GM23248 (cell line): ENCODE data around the gene DENND11. TPM values are rescaled to one million over a fixed set of nuclear protein-coding genes. Genes with fewer than 3 reads are reported as not detected.

Experiments used
- DNase-seq: peaks from one replicate; pipeline ENCODE4 v3.0.0-alpha.2; 2015
- H2AFZ ChIP-seq: fragments of 200-600 bp; sonication (generic); 2 replicates; pipeline ENCODE4 v1.6.1; 2016; ENCODE audit warnings: antibody characterized with exemption
- H3F3A ChIP-seq: fragments of 200-600 bp; sonication (generic); 2 replicates; pipeline ENCODE4 v1.6.1; 2016; ENCODE audit warnings: mild to moderate bottlenecking, antibody characterized with exemption, mixed run types; ENCODE audit not compliant: insufficient read depth
- H3K27ac ChIP-seq: fragments of 200-600 bp; sonication (generic); 2 replicates; pipeline ENCODE4 v1.5.1; 2016; ENCODE audit warnings: mild to moderate bottlenecking
- H3K27me3 ChIP-seq: fragments of 200-600 bp; sonication (generic); replicated peaks from 2 replicates; pipeline ENCODE4 v1.6.1; 2016; ENCODE audit warnings: mild to moderate bottlenecking; ENCODE audit not compliant: insufficient read depth
- H3K36me3 ChIP-seq: fragments of 200-600 bp; sonication (generic); 2 replicates; pipeline ENCODE4 v1.6.1; 2016; ENCODE audit warnings: low read depth, mild to moderate bottlenecking
- H3K4me1 ChIP-seq: fragments of 200-600 bp; sonication (generic); 2 replicates; pipeline ENCODE4 v1.6.1; 2016; ENCODE audit warnings: mild to moderate bottlenecking; ENCODE audit not compliant: insufficient read depth
- H3K4me2 ChIP-seq: fragments of 200-600 bp; sonication (generic); one replicate; pipeline ENCODE4 v1.6.1; 2016; ENCODE audit warnings: mild to moderate bottlenecking; ENCODE audit not compliant: unreplicated experiment
- H3K4me3 ChIP-seq: fragments of 200-600 bp; sonication (generic); 2 replicates; pipeline ENCODE4 v1.5.1; 2016; ENCODE audit warnings: mild to moderate bottlenecking
- H3K79me2 ChIP-seq: fragments of 200-600 bp; sonication (generic); 2 replicates; pipeline ENCODE4 v1.6.1; 2016; ENCODE audit warnings: mild to moderate bottlenecking; ENCODE audit not compliant: insufficient read depth
- H3K9ac ChIP-seq: fragments of 200-600 bp; sonication (generic); 2 replicates; pipeline ENCODE4 v1.6.1; 2016; ENCODE audit warnings: mild to moderate bottlenecking
- H3K9me2 ChIP-seq: fragments of 200-600 bp; sonication (generic); 2 replicates; pipeline ENCODE4 v1.6.1; 2016; ENCODE audit warnings: mixed run types, mild to moderate bottlenecking, moderate library complexity; ENCODE audit not compliant: insufficient read depth
- H3K9me3 ChIP-seq: fragments of 200-600 bp; sonication (generic); one replicate; pipeline ENCODE4 v1.6.1; 2017; ENCODE audit warnings: low read depth
- H4K20me1 ChIP-seq: fragments of 200-600 bp; sonication (generic); 2 replicates; pipeline ENCODE4 v1.6.0; 2016; ENCODE audit not compliant: insufficient read depth
- EZH2 ChIP-seq: fragments of 200-600 bp; sonication (generic); IDR thresholded peaks from 2 replicates; pipeline ENCODE4 v1.6.1; 2018; ENCODE audit warnings: antibody characterized with exemption, mild to moderate bottlenecking; ENCODE audit not compliant: insufficient read depth, poor library complexity, severe bottlenecking
- EZH2phosphoT487 ChIP-seq: fragments of 200-600 bp; sonication (generic); IDR thresholded peaks from 2 replicates; pipeline ENCODE4 v1.6.1; 2018; ENCODE audit warnings: antibody characterized with exemption, moderate library complexity, mild to moderate bottlenecking, low read depth; ENCODE audit not compliant: insufficient read depth
- WGBS, 2 experiments: methylation state at CpG; one replicate each; pipeline ENCODE4 v1.1.6; 2015 to 2017; ENCODE audit warnings: low lambda C conversion rate in 2 of 2, low coverage in 1 of 2; ENCODE audit errors: missing lambda C conversion rate in 2 of 2; 5-methylcytosine and 5-hydroxymethylcytosine counted together
- in situ Hi-C: fragments of 300-500 bp; cut with MboI; formaldehyde crosslinking; loops from 2 replicates; pipeline ENCODE4 v1.15.0; 2020
- polyA plus RNA-seq: library from polyadenylated mRNA; unstranded; fragments of >200 nt; fragmentation: Nextera tagmentation; extraction: Ambion mirVana; gene quantifications from 2 replicates; pipeline ENCODE4 v1.2.1, GENCODE V29; 2016
- total RNA-seq: library from RNA; depleted of rRNA; stranded (reverse); fragments of >200 nt; shearing (Covaris generic); gene quantifications from 2 replicates; pipeline ENCODE4 v1.2.3, GENCODE V29; 2014

DENND11 gene
- total and polyA plus RNA-seq, 2 experiments from 2014 or later: 0.43 to 3.0 TPM

GRCh38 chr7:141686074-141686473 lies 15.9 kb downstream of the DENND11 start:
- no peak for DNase-seq
- Histone ChIP-seq H3K9ac (no peak overlapping the region), H3K79me2 (no peaks in the 10 kb centered on the region), H3K4me1 (no peaks in the 10 kb centered on the region), H4K20me1 (no peaks in the 10 kb centered on the region), H3F3A (no peaks in the 10 kb centered on the region), H3K27ac (no peak overlapping the region), H3K9me2 (no peaks in the 10 kb centered on the region), H3K27me3 (no peaks in the 10 kb centered on the region), H3K4me2 (no peak overlapping the region), H2AFZ (no peak overlapping the region), H3K36me3 (no peaks in the 10 kb centered on the region), H3K4me3 (no peak overlapping the region), H3K9me3 (no peaks in the 10 kb centered on the region)
- in situ Hi-C loops: no loop called here
- 73 to 76% methylated on average over 3 of the region's 3 CpGs for WGBS, 2 experiments
- no peak for TF ChIP-seq EZH2
- TF ChIP-seq EZH2phosphoT487: no peak

- no peak for TF ChIP-seq EZH2
- no peak for TF ChIP-seq EZH2phosphoT487
- H2AFZ ChIP-seq: no peak overlapping the region
- no peaks in the 10 kb centered on the region for H3F3A ChIP-seq
- 77 to 83% methylated on average over 27 of the region's 27 CpGs for WGBS, 2 experiments
- no peaks in the 10 kb centered on the region for H3K36me3 ChIP-seq
- no peaks in the 10 kb centered on the region for H3K79me2 ChIP-seq
- H3K9ac ChIP-seq: no peak overlapping the region
- no peak overlapping the region for H3K4me2 ChIP-seq
- H4K20me1 ChIP-seq: no peaks in the 10 kb centered on the region
- no peak overlapping the region for H3K27ac ChIP-seq
- no peaks in the 10 kb centered on the region for H3K4me1 ChIP-seq
- no peak overlapping the region for H3K4me3 ChIP-seq
- in situ Hi-C loops: no loop called here
- H3K9me3 ChIP-seq: no peaks in the 10 kb centered on the region
- no peaks in the 10 kb centered on the region for H3K27me3 ChIP-seq
- no peaks in the 10 kb centered on the region for H3K9me2 ChIP-seq
- no peak for DNase-seq
Measured at GRCh38 chr7:141685285-141686023, 16.5 kb downstream of the DENND11 start.

GRCh38 chr7:141679014-141679413 lies 23.0 kb downstream of the DENND11 start:
- Histone ChIP-seq H3K4me3 (no peak overlapping the region), H3K9me2 (no peaks in the 10 kb centered on the region), H3K27me3 (no peaks in the 10 kb centered on the region), H3F3A (no peaks in the 10 kb centered on the region), H3K4me2 (no peak overlapping the region), H3K9me3 (no peaks in the 10 kb centered on the region), H4K20me1 (no peaks in the 10 kb centered on the region), H3K79me2 (no peaks in the 10 kb centered on the region), H3K36me3 (no peaks in the 10 kb centered on the region), H3K9ac (no peak overlapping the region), H3K27ac (no peak overlapping the region), H2AFZ (no peak overlapping the region), H3K4me1 (no peaks in the 10 kb centered on the region)
- in situ Hi-C loops: no loop called here
- no peak for DNase-seq
- no peak for TF ChIP-seq EZH2phosphoT487
- TF ChIP-seq EZH2: no peak

GRCh38 chr7:141676618-141677017 lies 25.3 kb downstream of the DENND11 start:
- no peaks in the 10 kb centered on the region for H3K36me3 ChIP-seq
- in situ Hi-C loops: no loop called here
- TF ChIP-seq EZH2phosphoT487: no peak
- no peak for TF ChIP-seq EZH2
- no peak overlapping the region for H3K4me3 ChIP-seq
- no peaks in the 10 kb centered on the region for H3K27me3 ChIP-seq
- H3K4me2 ChIP-seq: no peak overlapping the region
- H3K4me1 ChIP-seq: no peaks in the 10 kb centered on the region
- H3K9ac ChIP-seq: no peak overlapping the region
- no peaks in the 10 kb centered on the region for H3F3A ChIP-seq
- no peaks in the 10 kb centered on the region for H4K20me1 ChIP-seq
- DNase-seq: peak; percentile 16
- no peak overlapping the region for H3K27ac ChIP-seq
- no peaks in the 10 kb centered on the region for H3K9me2 ChIP-seq
- no peaks in the 10 kb centered on the region for H3K9me3 ChIP-seq
- no peak overlapping the region for H2AFZ ChIP-seq
- 88 to 94% methylated on average over 3 of the region's 3 CpGs for WGBS, 2 experiments
- no peaks in the 10 kb centered on the region for H3K79me2 ChIP-seq
